Liver (tissue), 9 donors: Measurements from ENCODE around the gene HIPK3. TPM values are rescaled to one million over a fixed set of nuclear protein-coding genes. Genes with fewer than 3 reads are reported as not detected.

ENCODE experiments used
- DNase-seq: peaks from one replicate; pipeline ENCODE4 v3.0.0-alpha.2; 2017; ENCODE audit warnings: low spot score
- H3K27ac ChIP-seq, 2 donors: one replicate each; pipeline ENCODE4 v1.7.0; 2013; ENCODE audit warnings: inconsistent platforms in 2 of 2, low read length in 2 of 2, control low read depth in 1 of 2, low read depth in 1 of 2, mild to moderate bottlenecking in 1 of 2
- H3K27me3 ChIP-seq, 4 donors: one replicate each; pipeline versions ENCODE4 v1.6.1 to v1.7.0; 2013; ENCODE audit warnings: low read length in 3 of 4, inconsistent platforms in 1 of 4, mild to moderate bottlenecking in 1 of 4, moderate library complexity in 1 of 4; ENCODE audit not compliant: control insufficient read depth in 4 of 4, insufficient read depth in 4 of 4
- H3K36me3 ChIP-seq, 4 donors: one replicate each; pipeline versions ENCODE4 v1.6.1 to v1.7.0; 2013; ENCODE audit warnings: low read length in 3 of 4, mild to moderate bottlenecking in 3 of 4, low read depth in 1 of 4, moderate library complexity in 1 of 4; ENCODE audit not compliant: control insufficient read depth in 4 of 4, insufficient read depth in 3 of 4
- H3K4me1 ChIP-seq, 4 donors: one replicate each; pipeline versions ENCODE4 v1.6.1 to v1.7.0; 2013; ENCODE audit warnings: low read length in 3 of 4, mild to moderate bottlenecking in 3 of 4, moderate library complexity in 1 of 4; ENCODE audit not compliant: control insufficient read depth in 4 of 4, insufficient read depth in 4 of 4
- H3K4me3 ChIP-seq, 3 donors: one replicate each; pipeline versions ENCODE4 v1.6.1 to v1.7.0; 2013; ENCODE audit warnings: low read length in 3 of 3, control low read depth in 1 of 3, low read depth in 1 of 3, mild to moderate bottlenecking in 1 of 3
- H3K9ac ChIP-seq, 2 donors: one replicate each; pipeline ENCODE4 v1.7.0; 2013; ENCODE audit warnings: low read length in 2 of 2, mild to moderate bottlenecking in 2 of 2, moderate library complexity in 2 of 2, control low read depth in 1 of 2, low read depth in 1 of 2
- H3K9me3 ChIP-seq, 4 donors: one replicate each; pipeline versions ENCODE4 v1.6.1 to v1.7.0; 2013; ENCODE audit warnings: low read length in 3 of 4; ENCODE audit not compliant: control insufficient read depth in 4 of 4
- EGR1 ChIP-seq, 2 donors: IDR thresholded peaks; 2 replicates each; pipeline ENCODE4 v1.6.1; 2016 to 2018; ENCODE audit warnings: antibody characterized with exemption in 2 of 2, low read depth in 2 of 2
- FOXA1 ChIP-seq: IDR thresholded peaks from 2 replicates; pipeline ENCODE4 v1.6.1; 2016; ENCODE audit warnings: antibody characterized with exemption
- FOXA2 ChIP-seq: IDR thresholded peaks from 2 replicates; pipeline ENCODE4 v1.6.1; 2016; ENCODE audit warnings: antibody characterized with exemption
- GABPA ChIP-seq, 2 donors: IDR thresholded peaks in 1 of 2; conservative IDR thresholded peaks in 1 of 2; 2 replicates each; pipeline ENCODE4 v1.6.1; 2016; ENCODE audit warnings: antibody characterized with exemption in 2 of 2, mild to moderate bottlenecking in 1 of 2, moderate library complexity in 1 of 2
- HNF4A ChIP-seq, 2 donors: conservative IDR thresholded peaks; 2 replicates each; pipeline ENCODE4 v1.6.1; 2016; ENCODE audit warnings: antibody characterized with exemption in 2 of 2, mild to moderate bottlenecking in 2 of 2
- HNF4G ChIP-seq: IDR thresholded peaks from 2 replicates; pipeline ENCODE4 v1.6.1; 2016; ENCODE audit warnings: antibody characterized with exemption
- JUND ChIP-seq, 2 donors: IDR thresholded peaks; 2 replicates each; pipeline ENCODE4 v1.6.1; 2016; ENCODE audit warnings: antibody characterized with exemption in 2 of 2
- MAX ChIP-seq: IDR thresholded peaks from 2 replicates; pipeline ENCODE4 v1.6.1; 2016; ENCODE audit warnings: antibody characterized with exemption
- NR2F2 ChIP-seq: IDR thresholded peaks from 2 replicates; pipeline ENCODE4 v1.6.1; 2016; ENCODE audit warnings: antibody characterized with exemption
- RAD21 ChIP-seq, 2 donors: IDR thresholded peaks; 2 replicates each; pipeline ENCODE4 v1.6.1; 2016; ENCODE audit warnings: antibody characterized with exemption in 2 of 2, mild to moderate bottlenecking in 2 of 2
- RXRA ChIP-seq, 2 donors: IDR thresholded peaks; 2 replicates each; pipeline ENCODE4 v1.6.1; 2017 to 2018; ENCODE audit warnings: antibody characterized with exemption in 2 of 2, mild to moderate bottlenecking in 1 of 2
- SP1 ChIP-seq: IDR thresholded peaks from 2 replicates; pipeline ENCODE4 v1.6.1; 2018; ENCODE audit warnings: antibody characterized with exemption, mild to moderate bottlenecking
- TAF1 ChIP-seq: conservative IDR thresholded peaks from 2 replicates; pipeline ENCODE4 v1.6.1; 2016; ENCODE audit warnings: antibody characterized with exemption, mild to moderate bottlenecking
- YY1 ChIP-seq: IDR thresholded peaks from 2 replicates; pipeline ENCODE4 v1.6.1; 2016; ENCODE audit warnings: antibody characterized with exemption, mild to moderate bottlenecking
- ZBTB33 ChIP-seq: IDR thresholded peaks from 2 replicates; pipeline ENCODE4 v1.6.1; 2016; ENCODE audit warnings: antibody characterized with exemption
- WGBS: extraction: QIAGEN DNeasy Blood & Tissue Kit; methylation state at CpG from one replicate; pipeline ENCODE4 v1.1.7; 2013; 5-methylcytosine and 5-hydroxymethylcytosine counted together
- polyA plus RNA-seq, 2 donors: library from polyadenylated mRNA; stranded (reverse) in 1 of 2; unstranded in 1 of 2; fragments of 200-250 nt in 1 of 2; fragments of >200 nt in 1 of 2; fragmentation: Nextera tagmentation in 1 of 2; extraction: Ambion mirVana in 1 of 2; gene quantifications; one replicate each; pipeline versions ENCODE4 v1.2.1 to v1.2.3, GENCODE V29; 2013 to 2015
- total RNA-seq, 2 donors: library from RNA; depleted of rRNA; stranded (reverse); fragments of >200 nt; gene quantifications; one replicate each; pipeline ENCODE4 v1.2.3, GENCODE V29; 2014
- TF ChIP-seq, protein P1 (sequence below): fragments of 150-350 bp; IDR thresholded peaks from 2 replicates; pipeline ENCODE4 v1.5.1; 2017; ENCODE audit warnings: improper control_type of control experiment, low read depth, low read length; ENCODE audit not compliant: missing input control
- TF ChIP-seq, protein P2 (sequence below): IDR thresholded peaks from 2 replicates; pipeline ENCODE4 v1.6.1; 2016; ENCODE audit warnings: antibody characterized with exemption
- TF ChIP-seq, protein P3 (sequence below): IDR thresholded peaks from 2 replicates; pipeline ENCODE4 v1.6.1; 2016; ENCODE audit warnings: antibody characterized with exemption, mild to moderate bottlenecking
- donor health status: healthy.
- donor health status: healthy.
- donor health status: healthy.
- donor health status: healthy.
- donor health status: healthy.

The HIPK3 gene
- total and polyA plus RNA-seq, 4 donors, result 12.0 to 67.5 (median 27.6) TPM

DNA sequence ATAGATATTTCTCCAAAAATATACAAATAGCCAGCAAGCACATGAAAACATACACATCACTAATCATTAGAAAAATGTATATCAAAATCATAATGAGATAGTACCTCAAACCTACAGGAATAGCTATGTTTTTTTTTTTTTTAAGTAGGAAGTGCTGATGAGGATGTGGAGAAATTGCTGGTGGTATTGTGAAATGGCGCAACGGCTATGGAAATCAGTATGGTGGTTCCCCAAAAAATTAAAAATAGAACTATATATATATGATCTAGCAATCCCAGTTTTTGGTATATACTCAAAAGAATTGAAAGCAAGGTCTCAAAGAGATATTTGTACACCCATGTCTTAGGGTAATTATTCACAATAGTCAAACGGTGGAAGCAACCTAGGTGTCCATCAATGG is 46.0 kb upstream of the HIPK3 start:
- WGBS, result 79% methylated on average over 3 of the region's 3 CpGs
- Histone ChIP-seq H3K4me3 (no peak overlapping the region), H3K4me1 (no peaks in the 10 kb centered on the region), H3K9ac (no peak overlapping the region), H3K27ac (no peak overlapping the region), H3K36me3 (no peaks in the 10 kb centered on the region), H3K9me3 (no peaks in the 10 kb centered on the region), H3K27me3 (no peaks in the 10 kb centered on the region)
- TF ChIP-seq EGR1 (IDR thresholded peaks at IDR 0.05; ENCODE audit: low read depth in 2 of 2) (no peak), TAF1 (no peak), FOXA1 (no peak), FOXA2 (no peak), SP1 (no peak), ZBTB33 (no peak), MAX (no peak), YY1 (no peak), RAD21 (IDR thresholded peaks at IDR 0.05) (no peak), HNF4A (conservative IDR thresholded peaks at IDR 0.05) (no peak), RXRA (IDR thresholded peaks at IDR 0.05) (no peak), JUND (IDR thresholded peaks at IDR 0.05) (no peak), HNF4G (no peak), NR2F2 (no peak), GABPA (IDR thresholded peaks at IDR 0.05 in 1 of 2, conservative IDR thresholded peaks at IDR 0.05 in 1 of 2) (no peak)
- TF ChIP-seq, protein P1, sequence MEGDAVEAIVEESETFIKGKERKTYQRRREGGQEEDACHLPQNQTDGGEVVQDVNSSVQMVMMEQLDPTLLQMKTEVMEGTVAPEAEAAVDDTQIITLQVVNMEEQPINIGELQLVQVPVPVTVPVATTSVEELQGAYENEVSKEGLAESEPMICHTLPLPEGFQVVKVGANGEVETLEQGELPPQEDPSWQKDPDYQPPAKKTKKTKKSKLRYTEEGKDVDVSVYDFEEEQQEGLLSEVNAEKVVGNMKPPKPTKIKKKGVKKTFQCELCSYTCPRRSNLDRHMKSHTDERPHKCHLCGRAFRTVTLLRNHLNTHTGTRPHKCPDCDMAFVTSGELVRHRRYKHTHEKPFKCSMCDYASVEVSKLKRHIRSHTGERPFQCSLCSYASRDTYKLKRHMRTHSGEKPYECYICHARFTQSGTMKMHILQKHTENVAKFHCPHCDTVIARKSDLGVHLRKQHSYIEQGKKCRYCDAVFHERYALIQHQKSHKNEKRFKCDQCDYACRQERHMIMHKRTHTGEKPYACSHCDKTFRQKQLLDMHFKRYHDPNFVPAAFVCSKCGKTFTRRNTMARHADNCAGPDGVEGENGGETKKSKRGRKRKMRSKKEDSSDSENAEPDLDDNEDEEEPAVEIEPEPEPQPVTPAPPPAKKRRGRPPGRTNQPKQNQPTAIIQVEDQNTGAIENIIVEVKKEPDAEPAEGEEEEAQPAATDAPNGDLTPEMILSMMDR, result no peak
- TF ChIP-seq, protein P2, sequence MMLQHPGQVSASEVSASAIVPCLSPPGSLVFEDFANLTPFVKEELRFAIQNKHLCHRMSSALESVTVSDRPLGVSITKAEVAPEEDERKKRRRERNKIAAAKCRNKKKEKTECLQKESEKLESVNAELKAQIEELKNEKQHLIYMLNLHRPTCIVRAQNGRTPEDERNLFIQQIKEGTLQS, result no peak
- TF ChIP-seq, protein P3, sequence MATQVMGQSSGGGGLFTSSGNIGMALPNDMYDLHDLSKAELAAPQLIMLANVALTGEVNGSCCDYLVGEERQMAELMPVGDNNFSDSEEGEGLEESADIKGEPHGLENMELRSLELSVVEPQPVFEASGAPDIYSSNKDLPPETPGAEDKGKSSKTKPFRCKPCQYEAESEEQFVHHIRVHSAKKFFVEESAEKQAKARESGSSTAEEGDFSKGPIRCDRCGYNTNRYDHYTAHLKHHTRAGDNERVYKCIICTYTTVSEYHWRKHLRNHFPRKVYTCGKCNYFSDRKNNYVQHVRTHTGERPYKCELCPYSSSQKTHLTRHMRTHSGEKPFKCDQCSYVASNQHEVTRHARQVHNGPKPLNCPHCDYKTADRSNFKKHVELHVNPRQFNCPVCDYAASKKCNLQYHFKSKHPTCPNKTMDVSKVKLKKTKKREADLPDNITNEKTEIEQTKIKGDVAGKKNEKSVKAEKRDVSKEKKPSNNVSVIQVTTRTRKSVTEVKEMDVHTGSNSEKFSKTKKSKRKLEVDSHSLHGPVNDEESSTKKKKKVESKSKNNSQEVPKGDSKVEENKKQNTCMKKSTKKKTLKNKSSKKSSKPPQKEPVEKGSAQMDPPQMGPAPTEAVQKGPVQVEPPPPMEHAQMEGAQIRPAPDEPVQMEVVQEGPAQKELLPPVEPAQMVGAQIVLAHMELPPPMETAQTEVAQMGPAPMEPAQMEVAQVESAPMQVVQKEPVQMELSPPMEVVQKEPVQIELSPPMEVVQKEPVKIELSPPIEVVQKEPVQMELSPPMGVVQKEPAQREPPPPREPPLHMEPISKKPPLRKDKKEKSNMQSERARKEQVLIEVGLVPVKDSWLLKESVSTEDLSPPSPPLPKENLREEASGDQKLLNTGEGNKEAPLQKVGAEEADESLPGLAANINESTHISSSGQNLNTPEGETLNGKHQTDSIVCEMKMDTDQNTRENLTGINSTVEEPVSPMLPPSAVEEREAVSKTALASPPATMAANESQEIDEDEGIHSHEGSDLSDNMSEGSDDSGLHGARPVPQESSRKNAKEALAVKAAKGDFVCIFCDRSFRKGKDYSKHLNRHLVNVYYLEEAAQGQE, result no peak
- DNase-seq, result no peak
